Measurements from ENCODE around the gene FOXN1.

The FOXN1 gene

GRCh38 chr17:28515518-28515917, 9.4 kb downstream of the FOXN1 start:
- Histone ChIP-seq H3K27ac (ENCODE audit: poor library complexity, severe bottlenecking) (no peak overlapping the region), H3K36me3 (ENCODE audit: low read depth) (no peaks in the 10 kb centered on the region), H3K4me3 (ENCODE audit: severe bottlenecking) (no peak overlapping the region), H3K4me1 (ENCODE audit: insufficient read depth, poor library complexity, severe bottlenecking) (no peaks in the 10 kb centered on the region), H3K9me3 (ENCODE audit: severe bottlenecking) (no peaks in the 10 kb centered on the region), H3K27me3 (ENCODE audit: insufficient read depth, poor library complexity, severe bottlenecking) (no peaks in the 10 kb centered on the region)
- DNase-seq (ENCODE audit: low spot score) (no peak), ATAC-seq (ENCODE audit: low read depth) (no peak)
- no peak for TF ChIP-seq CTCF (IDR thresholded peaks at IDR 0.05; ENCODE audit: poor library complexity, severe bottlenecking)

GRCh38 chr17:28518132-28518531, 12.0 kb downstream of the FOXN1 start:
- TF ChIP-seq CTCF (IDR thresholded peaks at IDR 0.05; ENCODE audit: poor library complexity, severe bottlenecking), result no peak
- DNase-seq (ENCODE audit: low spot score) (no peak), ATAC-seq (ENCODE audit: low read depth) (no peak)
- H3K4me1 ChIP-seq (ENCODE audit: insufficient read depth, poor library complexity, severe bottlenecking), result no peaks in the 10 kb centered on the region
- H3K9me3 ChIP-seq (ENCODE audit: severe bottlenecking), result no peaks in the 10 kb centered on the region
- no peak overlapping the region for H3K27ac ChIP-seq (ENCODE audit: poor library complexity, severe bottlenecking)
- H3K4me3 ChIP-seq (ENCODE audit: severe bottlenecking), result no peak overlapping the region
- H3K27me3 ChIP-seq (ENCODE audit: insufficient read depth, poor library complexity, severe bottlenecking), result no peaks in the 10 kb centered on the region
- H3K36me3 ChIP-seq (ENCODE audit: low read depth), result no peaks in the 10 kb centered on the region

DNA sequence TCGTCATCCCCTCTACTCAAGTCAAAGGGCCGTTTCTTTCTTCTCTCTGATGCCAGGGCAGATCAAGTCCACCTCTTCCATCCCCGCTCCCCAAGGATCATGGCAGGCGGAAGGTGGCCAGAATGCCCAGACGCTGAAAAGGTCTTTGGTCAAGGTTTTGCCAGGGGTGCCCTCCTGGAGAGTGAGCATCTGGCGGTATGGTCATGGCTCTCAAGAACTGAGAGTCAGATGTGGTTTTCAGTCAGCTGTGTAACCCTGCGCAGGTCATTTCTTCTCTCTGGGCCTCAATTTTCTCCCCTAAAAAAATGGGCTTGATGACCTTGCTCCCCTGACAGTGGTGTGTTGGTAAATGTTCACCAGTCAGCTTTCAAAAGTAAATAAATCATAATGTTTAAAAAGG, 12.4 kb downstream of the FOXN1 start:
- DNase-seq (ENCODE audit: low spot score) (no peak), ATAC-seq (ENCODE audit: low read depth) (no peak)
- Histone ChIP-seq H3K36me3 (ENCODE audit: low read depth) (no peaks in the 10 kb centered on the region), H3K4me3 (ENCODE audit: severe bottlenecking) (no peak overlapping the region), H3K27ac (ENCODE audit: poor library complexity, severe bottlenecking) (no peak overlapping the region), H3K9me3 (ENCODE audit: severe bottlenecking) (no peaks in the 10 kb centered on the region), H3K27me3 (ENCODE audit: insufficient read depth, poor library complexity, severe bottlenecking) (no peaks in the 10 kb centered on the region), H3K4me1 (ENCODE audit: insufficient read depth, poor library complexity, severe bottlenecking) (no peaks in the 10 kb centered on the region)
- TF ChIP-seq CTCF (IDR thresholded peaks at IDR 0.05; ENCODE audit: poor library complexity, severe bottlenecking), result no peak

GRCh38 chr17:28519236-28519635, 13.1 kb downstream of the FOXN1 start:
- H3K4me3 ChIP-seq (ENCODE audit: severe bottlenecking), result no peak overlapping the region
- no peaks in the 10 kb centered on the region for H3K27me3 ChIP-seq (ENCODE audit: insufficient read depth, poor library complexity, severe bottlenecking)
- no peaks in the 10 kb centered on the region for H3K36me3 ChIP-seq (ENCODE audit: low read depth)
- no peaks in the 10 kb centered on the region for H3K9me3 ChIP-seq (ENCODE audit: severe bottlenecking)
- ATAC-seq (ENCODE audit: low read depth) (no peak), DNase-seq (ENCODE audit: low spot score) (no peak)
- H3K27ac ChIP-seq (ENCODE audit: poor library complexity, severe bottlenecking), result no peak overlapping the region
- no peak for TF ChIP-seq CTCF (IDR thresholded peaks at IDR 0.05; ENCODE audit: poor library complexity, severe bottlenecking)
- H3K4me1 ChIP-seq (ENCODE audit: insufficient read depth, poor library complexity, severe bottlenecking), result no peaks in the 10 kb centered on the region

DNA sequence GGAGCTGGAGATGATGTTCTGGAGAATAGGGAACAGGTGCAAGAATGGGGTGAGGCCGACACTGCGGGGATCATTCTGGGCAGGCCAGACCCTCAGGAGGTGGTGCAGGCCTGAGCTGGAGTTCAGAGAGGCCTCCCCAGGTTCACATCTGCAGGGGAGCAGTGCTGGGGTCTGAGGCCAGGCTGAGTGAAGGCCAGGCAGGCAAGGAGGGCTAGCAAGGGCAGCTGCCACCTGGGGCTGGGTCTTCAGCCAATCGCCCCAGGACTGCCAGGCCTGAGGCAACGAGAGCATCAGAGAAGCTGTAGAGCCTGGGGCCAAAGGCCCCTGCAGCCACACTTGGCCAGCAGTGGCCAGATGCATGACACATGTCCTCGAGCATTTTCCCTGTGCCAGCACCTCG, 14.5 kb downstream of the FOXN1 start:
- Histone ChIP-seq H3K27ac (ENCODE audit: poor library complexity, severe bottlenecking) (no peak overlapping the region), H3K4me3 (ENCODE audit: severe bottlenecking) (no peak overlapping the region), H3K9me3 (ENCODE audit: severe bottlenecking) (no peaks in the 10 kb centered on the region), H3K36me3 (ENCODE audit: low read depth) (no peaks in the 10 kb centered on the region), H3K4me1 (ENCODE audit: insufficient read depth, poor library complexity, severe bottlenecking) (peaks cover 10% of the 10 kb centered on the region), H3K27me3 (ENCODE audit: insufficient read depth, poor library complexity, severe bottlenecking) (no peaks in the 10 kb centered on the region)
- ATAC-seq (ENCODE audit: low read depth), result no peak
- TF ChIP-seq CTCF (IDR thresholded peaks at IDR 0.05; ENCODE audit: poor library complexity, severe bottlenecking), result no peak
- no peak for DNase-seq (ENCODE audit: low spot score)

Data from RWPE2 (cell line).